22Rv1 (cell line): ENCODE results near the gene SMIM13.

Experiments
- H3K27ac ChIP-seq: fragments of 450-650 bp; 2 replicates; pipeline ENCODE4 v1.5.1; 2017
- ZFX ChIP-seq: fragments of 450-650 bp; IDR thresholded peaks from 2 replicates; pipeline ENCODE4 v1.6.1; 2017; ENCODE audit warnings: antibody characterized with exemption, borderline replicate concordance
- TF ChIP-seq, protein P1 (sequence below): fragments of 450-650 bp; IDR thresholded peaks from 2 replicates; pipeline ENCODE4 v1.5.1; 2017; ENCODE audit warnings: mild to moderate bottlenecking

SMIM13 gene

DNA sequence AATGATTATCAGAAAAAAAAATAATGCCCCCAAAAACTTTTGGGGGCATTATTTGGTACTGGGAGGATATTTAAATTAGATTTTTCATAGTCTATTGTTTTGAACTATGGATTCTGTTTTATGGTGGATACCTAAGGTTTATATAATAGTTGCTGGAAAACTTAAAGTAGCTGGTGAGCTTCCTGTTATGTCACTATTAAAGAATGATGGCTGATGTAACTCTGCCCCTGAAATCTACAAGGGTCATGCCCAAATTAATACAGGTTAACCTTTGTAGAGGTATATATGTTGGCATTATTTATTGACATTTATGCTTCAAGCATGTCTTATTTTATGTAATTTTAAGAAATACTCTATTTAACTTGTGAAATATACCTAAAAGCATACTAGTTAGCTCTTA, 43.2 kb downstream of the SMIM13 start:
- TF ChIP-seq ZFX = no peak
- TF ChIP-seq, protein P1, sequence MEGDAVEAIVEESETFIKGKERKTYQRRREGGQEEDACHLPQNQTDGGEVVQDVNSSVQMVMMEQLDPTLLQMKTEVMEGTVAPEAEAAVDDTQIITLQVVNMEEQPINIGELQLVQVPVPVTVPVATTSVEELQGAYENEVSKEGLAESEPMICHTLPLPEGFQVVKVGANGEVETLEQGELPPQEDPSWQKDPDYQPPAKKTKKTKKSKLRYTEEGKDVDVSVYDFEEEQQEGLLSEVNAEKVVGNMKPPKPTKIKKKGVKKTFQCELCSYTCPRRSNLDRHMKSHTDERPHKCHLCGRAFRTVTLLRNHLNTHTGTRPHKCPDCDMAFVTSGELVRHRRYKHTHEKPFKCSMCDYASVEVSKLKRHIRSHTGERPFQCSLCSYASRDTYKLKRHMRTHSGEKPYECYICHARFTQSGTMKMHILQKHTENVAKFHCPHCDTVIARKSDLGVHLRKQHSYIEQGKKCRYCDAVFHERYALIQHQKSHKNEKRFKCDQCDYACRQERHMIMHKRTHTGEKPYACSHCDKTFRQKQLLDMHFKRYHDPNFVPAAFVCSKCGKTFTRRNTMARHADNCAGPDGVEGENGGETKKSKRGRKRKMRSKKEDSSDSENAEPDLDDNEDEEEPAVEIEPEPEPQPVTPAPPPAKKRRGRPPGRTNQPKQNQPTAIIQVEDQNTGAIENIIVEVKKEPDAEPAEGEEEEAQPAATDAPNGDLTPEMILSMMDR = no peak
- no peak overlapping the region for H3K27ac ChIP-seq

DNA sequence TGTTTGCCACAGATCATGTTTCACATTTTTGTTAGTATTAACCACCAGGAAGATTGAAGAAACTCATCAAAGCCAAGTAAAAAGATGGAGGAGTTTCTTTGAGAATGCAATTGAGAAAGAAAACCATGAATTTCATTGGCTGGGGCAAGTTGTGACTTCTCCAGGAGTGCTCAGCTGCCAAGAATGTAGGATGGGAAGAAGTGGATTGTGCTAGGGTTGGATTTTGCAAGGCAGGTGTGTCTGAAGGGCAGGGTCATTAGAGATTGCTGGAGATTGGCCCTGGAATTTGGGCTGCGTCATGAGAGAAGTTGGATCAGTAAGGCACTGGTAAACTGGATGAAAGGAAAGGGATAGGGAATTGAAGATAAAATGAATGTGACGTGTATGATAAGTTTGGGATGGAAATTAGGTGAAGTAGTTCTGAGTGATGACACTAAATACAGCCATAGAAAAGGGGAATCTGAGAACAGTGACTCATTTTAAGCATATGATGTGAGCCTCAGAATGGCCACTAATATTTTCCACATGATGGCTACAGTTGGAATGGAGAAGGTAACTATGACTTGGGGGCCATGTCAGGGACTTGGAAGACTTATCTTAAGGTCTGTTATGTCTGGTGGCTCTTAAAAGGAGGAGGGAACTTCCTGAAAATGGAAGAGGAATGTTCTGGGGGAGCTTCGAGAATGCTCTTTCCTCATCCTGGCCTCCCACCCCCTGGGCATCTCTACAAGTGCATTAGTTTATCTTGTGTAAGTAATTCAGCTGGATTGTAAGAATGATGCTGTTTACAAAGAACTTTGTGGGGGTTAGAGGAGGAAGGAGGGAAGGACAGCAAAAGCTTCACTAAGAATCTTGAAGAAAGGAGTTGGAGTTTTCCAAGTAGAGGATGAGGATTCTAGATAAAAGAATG, 45.7 kb downstream of the SMIM13 start:
- TF ChIP-seq, protein P1 = no peak
- H3K27ac ChIP-seq = no peak overlapping the region

DNA sequence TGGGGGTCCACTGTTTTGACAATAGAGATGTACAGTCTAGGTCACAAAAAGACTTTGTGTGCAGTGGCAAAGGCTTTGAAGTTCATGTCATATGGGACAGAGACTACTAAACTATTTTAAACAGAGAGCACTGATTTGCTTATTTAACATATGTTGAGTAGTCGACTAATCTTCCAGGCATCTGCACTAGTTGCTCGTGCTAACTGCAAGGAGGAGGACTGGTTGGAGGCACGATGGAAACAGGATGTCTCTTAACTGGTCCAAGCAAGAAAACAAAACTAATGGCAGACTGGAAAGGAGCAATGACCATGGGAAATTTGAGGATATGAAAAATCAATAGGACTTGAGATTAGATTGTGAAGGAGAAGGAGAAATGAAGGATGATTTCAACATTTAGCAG, 46.4 kb downstream of the SMIM13 start:
- no peak for TF ChIP-seq ZFX
- TF ChIP-seq, protein P1 = no peak
- H3K27ac ChIP-seq = no peak overlapping the region

DNA sequence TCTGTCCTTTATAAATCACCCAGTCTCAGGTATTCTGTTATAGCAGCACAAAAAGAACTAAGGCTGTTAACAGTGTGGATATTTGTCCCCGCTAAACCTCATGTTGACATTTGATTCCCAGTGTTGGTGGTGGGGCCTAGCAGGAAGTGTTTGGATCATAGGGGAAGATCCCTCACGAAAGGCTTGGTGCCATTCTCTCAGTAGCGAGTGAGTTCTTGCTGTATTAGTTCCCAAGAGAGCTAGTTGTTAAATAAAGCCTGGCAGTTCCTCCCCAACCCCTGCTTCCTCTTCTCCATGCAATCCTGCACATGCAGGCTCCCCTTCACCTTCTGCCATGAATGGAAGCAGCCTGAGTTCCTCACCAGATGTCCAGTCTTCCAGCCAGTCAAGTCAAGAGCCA, 47.7 kb downstream of the SMIM13 start:
- TF ChIP-seq ZFX = no peak
- TF ChIP-seq, protein P1 = no peak
- no peak overlapping the region for H3K27ac ChIP-seq

DNA sequence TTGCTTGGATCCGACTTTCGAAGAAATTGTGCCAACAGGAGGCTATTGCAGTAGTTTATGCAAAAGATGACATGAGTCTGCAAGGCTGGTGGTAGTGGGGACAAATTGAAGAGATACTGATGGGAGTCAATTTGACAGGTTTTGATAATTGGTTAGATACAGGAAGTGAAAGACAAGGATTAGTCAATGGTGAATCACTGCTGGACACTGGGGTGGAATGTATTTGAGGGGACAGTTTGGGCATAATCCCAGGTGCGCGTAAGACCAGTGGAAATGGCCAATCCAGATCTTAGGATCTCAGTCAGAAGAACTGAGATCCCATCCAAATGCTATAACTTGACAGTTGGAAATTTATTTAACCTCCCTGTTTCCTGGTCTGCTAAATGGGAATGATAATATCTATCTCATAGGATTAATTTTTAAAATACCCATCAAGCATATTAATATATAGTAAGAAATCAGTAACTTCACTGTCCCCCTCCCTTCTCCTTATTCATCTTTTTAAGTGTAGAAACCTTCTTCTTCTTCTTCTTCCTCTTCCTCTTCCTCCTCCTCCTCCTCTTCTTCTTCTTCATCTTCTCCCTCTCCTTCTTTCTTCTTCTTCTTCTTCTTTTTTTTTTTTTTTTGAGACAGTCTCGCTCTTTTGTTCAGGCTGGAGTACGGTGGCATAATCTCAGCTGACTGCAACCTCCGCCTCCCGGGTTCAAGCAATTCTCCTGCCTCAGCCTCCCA, 48.8 kb downstream of the SMIM13 start:
- TF ChIP-seq, protein P1 = no peak
- TF ChIP-seq ZFX = no peak
- no peak overlapping the region for H3K27ac ChIP-seq

DNA sequence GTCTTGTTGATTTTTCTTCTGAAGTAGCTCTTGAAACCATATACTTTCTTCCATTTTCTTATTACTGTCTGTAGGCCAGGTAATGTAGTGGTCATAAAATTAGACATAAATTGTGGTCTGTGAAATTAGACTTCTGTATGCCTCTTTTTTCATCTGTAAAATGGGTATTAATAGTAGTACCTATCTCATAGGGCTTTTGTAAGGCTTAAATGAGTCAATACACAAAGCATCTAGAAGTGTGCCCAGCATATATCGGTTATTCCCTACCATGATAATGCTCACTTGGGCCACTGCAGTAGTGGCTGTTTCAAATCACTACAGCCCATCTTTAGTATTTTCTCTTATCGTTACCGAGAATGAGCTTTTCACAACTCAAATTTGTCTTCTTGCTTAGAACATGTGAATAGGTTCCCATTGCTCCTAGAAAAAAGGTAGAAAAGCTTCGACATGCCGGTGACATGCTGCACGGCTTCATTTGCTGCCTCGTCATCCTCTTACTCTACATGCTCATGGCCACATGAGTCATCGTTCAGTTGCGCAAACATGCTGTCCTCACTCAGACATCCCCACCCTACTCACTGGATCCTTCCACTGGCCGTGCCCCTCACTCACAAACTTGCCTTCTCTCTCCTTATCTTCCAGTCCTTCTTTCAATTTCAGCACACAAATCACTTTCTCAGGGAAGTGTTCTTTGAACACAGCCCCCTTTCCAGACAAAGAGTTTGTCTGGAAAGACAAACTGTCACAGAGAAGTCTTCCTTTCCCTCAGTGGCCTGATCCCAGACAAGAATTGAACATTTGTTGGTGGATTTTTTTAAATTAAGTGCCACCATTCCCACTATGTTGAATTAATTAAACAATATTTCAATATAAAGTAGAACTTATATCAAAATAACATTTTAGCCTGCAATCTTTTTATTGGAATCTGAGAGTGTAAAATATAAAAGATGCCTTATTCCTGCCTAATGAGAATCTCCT, 50.0 kb downstream of the SMIM13 start:
- no peak overlapping the region for H3K27ac ChIP-seq
- TF ChIP-seq, protein P1 = no peak
- TF ChIP-seq ZFX = no peak
